ENCODE measurements around the gene AOC2. TPM values are rescaled to one million over a fixed set of nuclear protein-coding genes. Genes with fewer than 3 reads are reported as not detected.

The AOC2 gene
- total and polyA plus RNA-seq, 2 of the 8 experiments (the other 6 are each of a cell fraction or from before 2014, with no cell fraction given) = 4.2 to 4.7 TPM

GRCh38 chr17:42833767-42834422, 10.5 kb upstream of the AOC2 start:
- Histone ChIP-seq H3K4me1 (replicated peaks in 1 of 4; ENCODE audit: control insufficient read depth in 3 of 4, insufficient read depth in 4 of 4, low read length in 3 of 4) (peaks cover 0 to 2% (median 0%) of the 10 kb centered on the region in 4 experiments; a peak in 2 of 7 replicates), H3K36me3 (ENCODE audit: control insufficient read depth in 2 of 4, insufficient read depth in 4 of 4, low read length in 3 of 4) (peaks cover 10 to 38% (median 28%) of the 10 kb centered on the region in 4 experiments), H2AFZ (ENCODE audit: low read length) (no peak overlapping the region), H3K27ac (ENCODE audit: low read depth, low read length) (peak overlapping the region; percentile 99), H3K23me2 (ENCODE audit: low read depth, low read length) (peaks cover 9% of the 10 kb centered on the region), H3K4ac (replicated peaks; ENCODE audit: insufficient read length, low read depth, low read length) (no peak overlapping the region), H3K9me3 (ENCODE audit: insufficient read depth in 2 of 2, low read depth in 1 of 2, low read length in 1 of 2) (no peaks in the 10 kb centered on the region), H4K20me1 (replicated peaks in 1 of 2; ENCODE audit: control insufficient read depth in 1 of 2, insufficient read depth in 2 of 2, low read length in 2 of 2) (peaks cover 0 to 2% of the 10 kb centered on the region in 2 experiments), H2BK12ac (ENCODE audit: low read depth, low read length) (no peak overlapping the region), H4K91ac (replicated peaks; ENCODE audit: insufficient read length, low read length) (no peak overlapping the region), H3K4me2 (ENCODE audit: insufficient read depth in 1 of 2, low read depth in 2 of 2, low read length in 2 of 2) (peak overlapping the region; percentile 89 to 94), H3K23ac (ENCODE audit: insufficient read length) (no peak overlapping the region), H3K4me3 (ENCODE audit: extremely low read depth in 1 of 4, insufficient read depth in 2 of 4, low read depth in 3 of 4, low read length in 4 of 4) (peak overlapping the region; percentile 75 to 99 (median 96)), H2BK5ac (ENCODE audit: low read depth, low read length) (peak overlapping the region; percentile 99), H4K8ac (ENCODE audit: extremely low read depth, insufficient read depth, low read length) (peak overlapping the region; percentile 100; the same call in 1 of the 2 replicates), H3K9ac (replicated peaks in 1 of 4; ENCODE audit: extremely low read depth in 1 of 4, low read depth in 3 of 4, low read length in 3 of 4) (peak overlapping the region; percentile 80 to 99 (median 98)), H3K79me1 (ENCODE audit: low read depth, low read length) (peaks cover 2% of the 10 kb centered on the region; the same call in 1 of the 2 replicates), H2AK5ac (ENCODE audit: low read depth, low read length) (no peak overlapping the region), H3K14ac (ENCODE audit: insufficient read length) (no peak overlapping the region), H3K56ac (replicated peaks; ENCODE audit: insufficient read length, low read depth, low read length) (peak overlapping the region; percentile 62), H4K5ac (ENCODE audit: insufficient read length, low read depth, low read length) (no peak overlapping the region), H3K79me2 (ENCODE audit: control insufficient read depth in 1 of 2, insufficient read depth in 2 of 2, low read length in 2 of 2) (peaks cover 3 to 22% of the 10 kb centered on the region in 2 experiments), H2BK120ac (replicated peaks; ENCODE audit: low read depth, low read length) (no peak overlapping the region), H2BK20ac (ENCODE audit: low read length) (no peak overlapping the region), H3K27me3 (replicated peaks in 1 of 4; ENCODE audit: control insufficient read depth in 3 of 4, extremely low read depth in 1 of 4, insufficient read depth in 3 of 4, low read length in 3 of 4) (no peaks in the 10 kb centered on the region), H2BK15ac (ENCODE audit: low read length) (0 out of 2 replicates have a peak overlapping the region, but pooled peaks have one; percentile 12), H3K18ac (ENCODE audit: extremely low read depth, low read length) (peak overlapping the region; percentile 38; the same call in 1 of the 2 replicates)
- CTCF ChIA-PET (ENCODE audit: partially characterized antibody) = interaction anchor here (0.6 to 4.2 kb wide), 6 partner anchors 9 to 103 kb away, joined by 3 to 45 read pairs (median 6); partner anchors contain the start of gene BECN1
- FAIRE-seq = no peak
- POLR2A ChIA-PET (ENCODE audit: partially characterized antibody) = interaction anchor here (0.6 to 8.9 kb wide), 25 partner anchors 11 to 256 kb away, joined by 3 to 111 read pairs (median 4); partner anchors contain the start of genes AARSD1, AOC2, AOC3 and BECN1
- TF ChIP-seq TEAD4 (IDR thresholded peaks at IDR 0.05; ENCODE audit: low read depth, low read length) (no peak), KDM4A (IDR thresholded peaks at IDR 0.05; ENCODE audit: low read depth, low read length, severe bottlenecking) (no peak), MAX (IDR thresholded peaks at IDR 0.05) (peak; percentile 69), SAP30 (IDR thresholded peaks at IDR 0.05; ENCODE audit: insufficient read depth, insufficient replicate concordance, low read length) (peak; percentile 12)
- no peak for DNase-seq (ENCODE audit: low read depth in 1 of 2, low spot score in 2 of 2)
- 7% methylated on average over 18 of the region's 18 CpGs; no CpG with 5 or more reads in 1 of the 2 experiments for WGBS, 2 experiments (ENCODE audit: extremely low coverage in 1 of 2, insufficient coverage in 1 of 2, insufficient read length in 1 of 2, insufficient replicate concordance in 2 of 2, low coverage in 1 of 2, low lambda C conversion rate in 2 of 2, missing lambda C conversion rate in 1 of 2)
